DMS 273 (cell line): ENCODE results near the gene DYSF.
"Not testable (repeated sequence)": the region's sequence is repeated elsewhere in the genome, so short reads cannot be mapped to it uniquely, and the experiment has no call there.

Source experiments
- DNase-seq: peaks from one replicate; lab custom pipeline; 2025; ENCODE audit not compliant: unreplicated experiment; lab: John Stamatoyannopoulos, UW

DYSF gene

GRCh38 chr2:71469403-71470398 is 16.3 kb downstream of the DYSF start:
- no peak for DNase-seq

GRCh38 chr2:71471276-71471675 is 17.9 kb downstream of the DYSF start:
- no peak for DNase-seq

- DNase-seq = no peak
Measured at GRCh38 chr2:71472019-71472418, 18.7 kb downstream of the DYSF start.

GRCh38 chr2:71473346-71474031 is 20.1 kb downstream of the DYSF start:
- no peak for DNase-seq

GRCh38 chr2:71474116-71474743 is 20.9 kb downstream of the DYSF start:
- no peak for DNase-seq

GRCh38 chr2:71474744-71475397 is 21.5 kb downstream of the DYSF start:
- no peak for DNase-seq

- DNase-seq = no peak
Measured at GRCh38 chr2:71476495-71476894, 23.1 kb downstream of the DYSF start.

- no peak for DNase-seq
Measured at GRCh38 chr2:71477231-71477691, 23.9 kb downstream of the DYSF start.

GRCh38 chr2:71478806-71479205 is 25.4 kb downstream of the DYSF start:
- no peak for DNase-seq

- no peak for DNase-seq
Measured at GRCh38 chr2:71479261-71479660, 25.9 kb downstream of the DYSF start.

- DNase-seq = no peak
Measured at GRCh38 chr2:71481111-71481510, 27.8 kb downstream of the DYSF start.

- DNase-seq = no peak
Measured at GRCh38 chr2:71482055-71482454, 28.7 kb downstream of the DYSF start.

GRCh38 chr2:71483246-71483645 is 29.9 kb downstream of the DYSF start:
- DNase-seq = no peak

GRCh38 chr2:71484354-71484753 is 31.0 kb downstream of the DYSF start:
- DNase-seq = no peak

GRCh38 chr2:71486881-71487640 is 33.7 kb downstream of the DYSF start:
- DNase-seq = no peak

GRCh38 chr2:71491551-71491950 is 38.2 kb downstream of the DYSF start:
- DNase-seq = not testable (repeated sequence)

- no peak for DNase-seq
Measured at GRCh38 chr2:71492112-71492511, 38.8 kb downstream of the DYSF start.

GRCh38 chr2:71494091-71494490 is 40.7 kb downstream of the DYSF start:
- DNase-seq = no peak

GRCh38 chr2:71494523-71495155 is 41.3 kb downstream of the DYSF start:
- no peak for DNase-seq
